HG03521 (cell line): ENCODE data around the gene POLR3K.

Experiments
- ATAC-seq: cut with Tn5 transposase; IDR thresholded peaks from one replicate; pipeline ENCODE4 v1.9.1; 2021; ENCODE audit warnings: mild to moderate bottlenecking, moderate library complexity; ENCODE audit not compliant: unreplicated experiment

Gene POLR3K

DNA sequence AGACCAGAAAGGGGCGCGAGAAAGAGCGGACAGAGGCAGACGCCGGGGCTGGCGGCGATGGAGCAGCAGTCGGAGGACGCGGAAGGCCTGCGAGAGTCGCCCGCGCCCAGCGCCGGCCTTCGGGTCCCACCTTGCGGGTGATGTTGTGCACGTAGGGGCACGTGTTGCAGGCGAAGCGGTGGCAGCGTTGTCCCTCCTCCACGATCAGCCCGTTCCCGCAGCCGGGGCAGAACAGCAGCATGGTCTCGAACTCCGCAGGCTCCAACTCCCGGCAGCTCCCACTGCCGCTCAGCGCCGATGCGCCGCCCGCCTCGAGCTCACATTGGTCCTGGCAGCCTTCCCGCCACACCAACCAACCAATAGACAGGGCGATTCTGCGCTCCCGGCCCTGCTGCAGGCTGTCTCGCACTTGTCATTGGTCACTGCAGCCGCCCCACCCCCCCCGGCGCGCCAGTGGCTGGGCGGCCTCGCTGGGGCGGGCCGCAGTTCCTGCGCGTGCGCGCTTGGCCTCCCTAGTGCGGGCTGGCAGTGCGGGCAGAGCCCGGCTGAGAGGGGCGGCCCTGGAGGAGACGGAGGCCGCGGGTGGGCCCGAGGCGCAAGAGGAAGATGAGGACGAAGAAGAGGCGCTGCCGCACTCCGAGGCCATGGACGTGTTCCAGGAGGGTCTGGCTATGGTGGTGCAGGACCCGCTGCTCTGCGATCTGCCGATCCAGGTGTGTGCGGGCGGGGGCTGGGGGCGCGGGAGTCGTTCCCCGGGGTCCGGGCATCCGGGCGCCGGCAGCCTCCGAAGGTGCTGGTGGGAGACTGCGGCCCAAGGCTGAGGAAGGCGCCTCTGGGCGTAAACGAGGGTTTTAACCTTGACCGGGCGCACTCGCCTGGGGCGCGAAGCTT is at the start of gene POLR3K, which contains the start of gene SNRNP25:
TSS of gene POLR3K (minus strand) at position 263 of the 891 bp plus-strand sequence. CDS start at position 241, 22 bp downstream.
TSS of gene SNRNP25 (plus strand) at position 483 of the 891 bp plus-strand sequence. CDS start at position 672, 189 bp downstream.
- ATAC-seq = peak; percentile 90

GRCh38 chr16:102060-102855 is 48.9 kb upstream of the POLR3K start:
- no peak for ATAC-seq

- no peak for ATAC-seq
Observed at GRCh38 chr16:101586-101985, 48.2 kb upstream of the POLR3K start.

DNA sequence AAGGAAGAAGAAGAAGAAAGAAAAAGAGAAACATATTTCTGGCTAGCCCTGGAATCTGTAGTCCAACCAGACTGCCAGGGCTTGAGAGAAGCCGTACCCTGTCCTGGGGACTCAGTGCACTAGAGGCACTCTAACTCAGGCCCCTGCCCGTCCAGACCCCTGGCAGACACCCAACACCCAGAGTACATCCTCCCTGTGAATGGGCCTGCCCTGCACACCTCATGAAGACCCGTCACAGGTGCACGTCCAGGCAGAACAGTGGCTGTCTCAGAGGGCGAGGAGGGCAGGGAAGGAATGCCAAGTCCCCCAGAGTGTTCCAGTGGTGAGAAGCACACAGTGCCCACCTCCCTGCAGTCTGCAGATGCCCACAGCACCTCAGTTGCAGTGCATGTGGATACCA is 47.6 kb upstream of the POLR3K start:
- no peak for ATAC-seq

GRCh38 chr16:97822-98221 is 44.4 kb upstream of the POLR3K start:
- no peak for ATAC-seq

DNA sequence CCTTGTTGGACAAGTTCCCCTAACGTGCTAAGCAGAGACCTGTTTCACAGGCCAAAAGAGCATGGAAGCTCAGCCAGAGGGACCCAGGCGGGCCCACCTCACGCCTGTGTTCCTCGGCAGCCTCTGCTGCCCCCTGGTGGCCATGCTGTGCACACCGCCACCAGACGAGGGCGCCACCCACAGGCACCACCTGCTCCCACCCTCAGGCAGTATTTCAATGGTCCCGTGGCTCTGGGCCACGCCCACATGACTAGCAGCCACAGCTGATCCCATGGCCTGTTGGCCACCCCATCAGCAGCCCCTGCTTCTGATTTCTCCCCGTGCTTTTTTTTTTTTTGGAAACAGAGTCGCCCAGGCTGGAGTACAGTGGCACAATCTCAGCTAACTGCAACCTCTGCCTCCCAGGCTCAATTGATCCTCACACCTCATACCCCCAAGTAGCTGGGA is 43.5 kb upstream of the POLR3K start:
- peak; percentile 57 for ATAC-seq

- no peak for ATAC-seq
Observed at GRCh38 chr16:94918-95265, 41.5 kb upstream of the POLR3K start.

DNA sequence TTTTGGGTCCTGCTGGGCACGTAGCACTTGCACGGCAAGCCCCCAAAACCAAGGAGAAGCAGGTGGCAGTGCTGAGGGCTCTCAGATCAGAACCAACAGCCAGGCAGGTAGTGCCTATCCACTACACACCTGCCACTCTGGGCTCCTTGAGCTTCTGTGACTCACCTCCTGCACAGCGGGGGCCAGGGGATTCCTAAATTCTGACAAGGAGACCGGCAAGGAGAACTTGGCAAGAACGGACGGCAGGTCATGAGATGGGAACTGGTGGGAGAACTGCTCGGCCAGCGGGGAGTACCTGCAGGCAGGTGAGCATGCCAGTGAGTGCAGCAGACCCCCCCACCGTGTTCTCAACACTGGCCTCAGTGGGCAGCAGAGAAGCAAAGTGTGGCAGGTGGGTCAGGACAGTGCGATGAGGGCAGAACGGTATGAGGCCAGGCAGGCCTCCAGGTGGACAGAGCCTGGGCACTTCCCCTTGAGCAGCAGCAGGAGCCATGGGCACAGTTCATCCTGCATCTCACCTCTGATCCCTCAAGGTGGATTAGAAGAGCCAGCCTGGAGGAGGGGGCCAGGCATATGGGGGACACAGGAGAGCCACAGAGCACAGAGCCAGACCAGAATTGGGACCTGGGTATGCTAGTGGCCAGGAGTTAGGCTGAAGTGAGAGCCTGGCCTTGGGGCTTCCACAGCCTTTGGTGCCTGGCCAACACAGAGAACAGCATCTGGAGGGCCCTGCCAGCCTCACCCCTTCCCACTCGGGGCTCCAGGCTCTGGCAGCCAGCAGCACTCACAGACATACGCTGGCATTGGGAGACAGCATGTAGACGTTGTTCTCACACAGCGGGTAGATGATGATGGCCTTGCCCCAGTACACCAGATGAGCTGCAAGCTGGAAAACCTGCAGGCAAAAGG is 39.3 kb upstream of the POLR3K start:
- no peak for ATAC-seq

GRCh38 chr16:91484-91883 is 38.1 kb upstream of the POLR3K start:
- no peak for ATAC-seq

GRCh38 chr16:89391-90302 is 36.2 kb upstream of the POLR3K start:
- ATAC-seq = no peak

DNA sequence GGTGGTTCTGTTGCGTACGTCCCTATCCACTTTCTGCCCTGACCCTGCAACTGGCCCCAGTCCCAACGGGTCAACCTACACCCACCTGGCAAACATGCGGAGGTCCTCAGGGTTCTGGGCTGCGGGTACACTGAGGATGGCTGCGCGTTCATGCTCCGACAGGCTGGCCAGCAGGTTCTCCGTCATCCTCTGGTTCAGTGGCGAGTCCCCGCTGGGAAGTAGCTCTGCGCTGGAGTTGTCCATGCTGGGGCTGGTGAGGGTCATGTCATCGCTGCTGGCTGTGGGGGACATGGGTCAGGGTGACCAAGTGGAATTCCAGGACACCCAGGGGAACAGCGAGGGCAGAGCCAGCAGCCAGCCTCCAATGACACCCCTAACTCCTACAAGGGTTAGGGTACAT is 35.2 kb upstream of the POLR3K start:
- ATAC-seq = no peak

DNA sequence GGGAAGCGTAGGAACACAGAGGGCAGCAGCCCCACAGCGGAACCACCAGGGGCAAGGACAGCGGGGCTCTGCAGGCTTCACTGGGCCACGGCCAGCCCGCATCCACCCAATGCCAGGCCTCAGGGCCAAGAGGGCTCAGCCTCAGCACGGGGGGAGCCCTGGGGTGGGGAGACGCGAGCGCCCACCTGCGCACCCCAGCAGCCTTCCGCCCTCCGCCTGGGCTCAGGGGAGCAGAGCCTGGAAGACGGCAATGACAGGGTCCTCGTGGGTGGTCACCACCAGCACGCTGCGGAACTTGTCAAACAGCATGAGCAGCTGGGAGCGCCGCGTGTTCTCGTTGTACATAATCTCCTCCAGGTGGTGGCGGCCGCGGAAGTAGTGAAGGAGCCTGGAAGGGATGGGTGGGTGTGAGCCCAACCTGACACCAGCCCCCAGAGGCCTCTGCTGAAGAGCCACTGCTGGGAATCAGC is 33.1 kb upstream of the POLR3K start:
- ATAC-seq = no peak

GRCh38 chr16:85865-86264 is 32.5 kb upstream of the POLR3K start:
- no peak for ATAC-seq

- no peak for ATAC-seq
Observed at GRCh38 chr16:85407-85782, 32.0 kb upstream of the POLR3K start.

GRCh38 chr16:84718-85406 is 31.5 kb upstream of the POLR3K start:
- ATAC-seq = peak; percentile 57

GRCh38 chr16:83781-84615 is 30.6 kb upstream of the POLR3K start:
- ATAC-seq = no peak

DNA sequence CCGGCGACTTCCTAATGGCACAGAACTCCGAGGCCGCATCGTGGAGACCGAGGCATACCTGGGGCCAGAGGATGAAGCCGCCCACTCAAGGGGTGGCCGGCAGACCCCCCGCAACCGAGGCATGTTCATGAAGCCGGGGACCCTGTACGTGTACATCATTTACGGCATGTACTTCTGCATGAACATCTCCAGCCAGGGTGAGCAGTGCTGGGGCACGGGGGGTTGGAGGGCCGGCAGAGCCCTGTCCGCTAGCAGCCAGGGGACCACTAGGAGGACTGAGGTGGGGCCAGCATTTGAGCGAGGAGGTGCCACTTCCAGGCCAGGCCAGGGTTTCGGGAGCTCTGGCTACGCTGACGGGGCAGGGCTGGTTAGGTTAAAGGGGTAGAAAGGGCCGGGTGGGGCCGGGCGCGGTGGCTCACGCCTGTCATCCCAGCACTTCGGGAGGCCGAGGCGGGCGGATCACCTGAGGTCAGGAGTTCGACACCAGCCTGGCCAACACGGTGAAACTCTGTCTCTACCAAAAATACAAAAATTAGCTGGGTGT is 29.7 kb upstream of the POLR3K start:
- no peak for ATAC-seq
